GM21528 (cell line): ENCODE results near the gene CLIC1.

ENCODE experiments used
- ATAC-seq: cut with Tn5 transposase; IDR thresholded peaks from one replicate; pipeline ENCODE4 v1.9.1; 2021; ENCODE audit warnings: mild to moderate bottlenecking, moderate library complexity; ENCODE audit not compliant: unreplicated experiment, low FRiP score

Gene CLIC1

DNA sequence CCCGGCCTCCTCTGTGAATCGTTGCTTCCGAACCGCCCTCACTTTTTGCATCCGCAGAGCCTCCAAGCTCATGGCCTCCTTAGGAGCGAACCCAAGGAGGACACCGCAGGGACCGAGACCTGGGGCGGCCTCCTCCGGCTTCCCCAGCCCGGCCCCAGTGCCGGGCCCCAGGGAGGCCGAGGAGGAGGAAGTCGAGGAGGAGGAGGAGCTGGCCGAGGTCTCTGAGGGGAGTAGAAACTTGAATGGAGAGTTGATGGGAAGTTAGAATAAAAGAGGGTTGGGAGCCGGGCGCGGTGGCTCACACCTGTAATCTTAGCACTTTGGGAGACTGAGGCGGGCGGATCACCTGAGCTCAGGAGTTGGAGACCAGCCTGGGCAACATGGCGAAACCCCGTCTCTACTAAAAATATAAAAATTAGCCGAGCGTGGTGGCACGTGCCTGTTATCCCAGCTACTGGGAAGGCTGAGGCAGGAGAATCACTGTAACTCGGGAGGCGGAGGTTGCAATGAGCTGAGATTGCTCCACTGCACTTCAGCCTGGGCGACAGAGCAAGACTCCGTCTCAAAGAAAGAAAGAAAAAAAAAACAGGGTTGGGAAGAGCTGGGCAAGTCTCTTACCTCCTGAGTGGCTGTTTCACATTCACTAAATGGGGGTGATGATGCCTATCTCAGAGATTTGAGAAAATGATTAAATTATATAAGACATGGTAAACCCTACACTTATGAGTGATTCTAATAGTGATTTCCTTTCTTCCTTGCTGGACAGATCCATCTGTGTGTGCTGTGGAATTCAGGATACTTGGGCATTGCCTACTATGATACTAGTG is 4.3 kb upstream of the CLIC1 start:
- no peak for ATAC-seq

DNA sequence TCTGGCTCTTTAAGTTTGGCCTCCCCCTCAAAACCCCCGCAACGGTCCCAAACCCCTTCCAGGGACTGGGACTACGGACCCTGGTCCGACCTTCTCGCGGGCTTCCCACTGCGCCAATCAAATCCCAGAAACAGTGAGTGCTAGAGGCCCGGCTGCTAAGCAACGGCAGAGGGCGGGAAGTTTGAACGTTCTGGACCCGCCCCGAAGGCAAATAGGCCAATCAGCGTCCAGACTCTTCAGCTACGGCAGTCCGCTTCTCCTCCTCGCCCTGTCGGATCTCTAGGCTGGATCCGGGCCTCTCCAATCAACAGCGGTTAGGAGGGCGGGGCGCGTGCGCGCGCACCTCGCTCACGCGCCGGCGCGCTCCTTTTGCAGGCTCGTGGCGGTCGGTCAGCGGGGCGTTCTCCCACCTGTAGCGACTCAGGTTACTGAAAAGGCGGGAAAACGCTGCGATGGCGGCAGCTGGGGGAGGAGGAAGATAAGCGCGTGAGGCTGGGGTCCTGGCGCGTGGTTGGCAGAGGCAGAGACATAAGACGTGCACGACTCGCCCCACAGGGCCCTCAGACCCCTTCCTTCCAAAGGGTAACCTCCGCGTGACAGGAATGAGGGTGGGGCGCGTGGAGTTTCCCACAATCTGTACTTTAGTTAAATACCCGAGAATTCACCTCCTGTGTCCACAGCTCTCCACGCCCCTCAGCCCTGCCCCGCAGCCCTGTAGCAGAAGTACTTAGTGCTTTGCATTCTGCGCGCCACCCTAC is 3.5 kb upstream of the CLIC1 start, which contains the start of gene MSH5:
Gene MSH5 (plus strand): TSS at position 367 of the 758 bp plus-strand sequence. CDS start 462 bp downstream, outside the sequence.
- peak; percentile 70 for ATAC-seq

- ATAC-seq = no peak
These were observed 2.0 kb upstream of the CLIC1 start for GRCh38 chr6:31737991-31738979.

GRCh38 chr6:31737315-31737990 is 1.1 kb upstream of the CLIC1 start:
- ATAC-seq = no peak

GRCh38 chr6:31736768-31737314 is 511 bp upstream of the CLIC1 start:
- ATAC-seq = no peak

GRCh38 chr6:31734821-31735406 is 1.4 kb downstream of the CLIC1 start:
- ATAC-seq = no peak

- no peak for ATAC-seq
These were observed 2.0 kb downstream of the CLIC1 start for GRCh38 chr6:31734247-31734820.

DNA sequence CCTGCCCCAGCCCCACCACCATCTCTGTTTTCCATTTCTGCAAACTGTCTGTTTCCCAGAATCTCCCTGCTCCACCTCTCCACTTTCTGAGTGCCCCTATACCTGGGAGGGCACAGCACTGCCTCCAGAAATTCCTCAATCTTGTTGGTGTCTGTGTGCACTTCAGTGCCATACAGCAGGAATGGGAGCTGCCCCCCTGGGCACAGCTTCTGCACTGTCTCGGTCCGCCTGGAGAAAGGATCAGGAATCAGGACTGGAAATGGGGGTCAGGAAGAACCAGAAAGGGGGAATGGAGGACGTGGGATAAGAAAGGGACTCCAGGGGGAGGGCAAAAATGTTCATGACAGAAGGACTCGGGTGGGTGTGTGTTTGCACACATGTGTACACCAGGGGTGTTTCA is 2.6 kb downstream of the CLIC1 start:
- no peak for ATAC-seq

DNA sequence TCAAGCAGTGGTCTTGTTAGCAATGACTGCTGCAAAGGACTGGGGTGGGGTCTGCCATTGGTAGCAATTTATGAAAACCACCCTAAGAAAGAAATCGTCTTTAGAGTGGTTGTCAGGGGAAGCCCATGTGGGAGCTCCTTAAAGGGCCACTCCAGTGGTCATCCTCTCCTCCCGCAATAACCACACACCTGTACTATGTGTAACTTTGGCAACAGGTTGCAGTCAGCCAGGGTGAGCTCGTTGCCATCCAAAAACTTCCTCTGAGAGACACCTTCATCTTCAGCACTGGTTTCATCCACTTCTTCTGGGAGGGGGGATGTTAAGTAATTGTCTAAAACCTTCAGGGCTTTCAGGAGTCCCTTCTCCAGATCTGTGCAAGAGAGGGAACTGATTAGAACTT is 4.3 kb downstream of the CLIC1 start:
- no peak for ATAC-seq

DNA sequence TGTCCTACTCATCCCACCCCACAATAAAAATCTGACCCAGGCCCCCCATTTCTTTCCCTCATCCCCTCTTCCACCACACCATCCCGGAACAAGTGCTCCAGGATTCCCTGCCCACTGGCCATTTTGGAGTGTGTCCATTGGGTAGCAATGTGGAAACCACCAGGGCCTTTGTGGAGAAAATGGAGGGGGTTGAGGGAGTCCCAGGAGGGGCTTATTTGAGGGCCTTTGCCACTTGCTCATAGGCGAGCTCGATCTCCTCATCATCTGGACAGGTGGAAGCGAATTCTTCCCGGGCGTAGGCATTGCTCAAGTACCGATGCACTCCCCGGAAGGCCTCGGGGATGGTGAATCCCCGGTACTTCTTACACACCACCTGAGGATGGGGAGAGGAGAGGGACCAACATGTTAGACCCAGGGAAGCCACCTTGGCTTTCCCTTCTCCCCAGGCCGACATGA is 5.7 kb downstream of the CLIC1 start:
- ATAC-seq = no peak

DNA sequence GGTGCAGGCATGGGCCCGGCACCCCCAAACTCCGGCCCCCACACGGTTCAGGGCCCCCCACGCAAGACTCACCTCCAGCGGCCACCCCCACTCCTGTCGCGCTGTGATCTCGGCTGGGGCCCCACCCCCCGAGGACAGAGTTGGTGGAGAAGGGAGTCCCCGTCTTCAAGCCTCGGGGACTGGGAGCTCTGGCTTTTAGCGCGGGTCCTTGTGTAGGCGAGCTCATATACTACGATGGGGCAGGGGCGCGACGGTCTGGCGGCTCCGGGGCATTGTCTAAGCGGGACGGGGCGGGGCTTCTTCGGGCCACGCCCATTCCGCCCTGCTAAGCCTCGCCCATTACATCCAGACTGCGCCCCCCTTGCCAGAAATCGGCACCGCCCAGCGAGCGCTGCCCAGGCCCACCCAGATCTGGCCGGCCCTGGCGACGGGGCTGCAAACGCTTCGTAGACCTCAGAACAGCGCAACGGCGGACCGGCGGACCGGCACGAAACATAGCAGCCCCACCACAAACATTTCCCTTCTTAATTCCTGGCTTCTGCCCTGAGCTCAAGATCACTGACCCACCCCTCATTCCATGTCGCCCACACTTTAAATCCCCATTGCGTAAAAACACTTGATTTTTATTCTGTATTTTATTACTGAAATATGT is 6.2 kb downstream of the CLIC1 start:
- ATAC-seq = no peak

- ATAC-seq = no peak
These were observed 6.8 kb downstream of the CLIC1 start for GRCh38 chr6:31729515-31729978.

DNA sequence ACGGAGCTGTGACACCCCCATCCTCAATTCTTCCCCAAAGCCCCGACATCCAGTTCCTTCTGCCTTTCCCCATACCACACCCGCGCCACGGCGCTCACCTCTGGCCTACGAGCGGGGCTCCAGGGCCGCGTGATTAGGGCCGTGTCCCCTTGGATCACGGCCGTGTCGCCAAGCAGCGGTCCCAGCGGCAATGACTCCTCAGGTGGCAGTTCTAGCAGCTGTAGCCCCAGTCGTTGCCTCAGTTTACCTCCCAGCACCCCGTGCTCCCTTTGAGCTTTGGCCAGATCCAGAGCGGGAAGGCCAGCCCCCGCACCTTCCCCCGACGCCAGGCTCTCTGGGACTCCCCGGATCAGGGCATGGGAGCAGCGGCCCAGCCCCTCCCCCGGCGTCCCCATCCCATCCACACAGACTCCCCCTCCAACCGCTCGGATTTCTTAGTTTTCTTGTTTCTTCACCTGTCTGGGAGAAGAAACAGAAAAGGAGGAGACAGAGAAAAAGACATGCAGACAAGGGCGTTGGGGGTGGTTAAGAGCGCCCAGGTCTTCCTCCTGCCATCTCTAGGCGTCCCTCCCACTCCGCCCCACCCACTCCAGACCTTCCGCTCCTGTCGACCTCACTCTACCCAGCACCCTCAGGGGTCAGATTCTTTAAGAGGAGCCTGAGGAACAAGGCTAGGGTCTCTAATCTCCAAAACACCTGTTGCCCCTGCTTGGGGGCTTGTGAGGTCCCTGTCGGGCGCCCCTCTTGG is 7.4 kb downstream of the CLIC1 start, which contains the start of gene DDAH2:
Gene DDAH2 (minus strand): TSS at position 533 of the 748 bp plus-strand sequence. CDS start 138 bp downstream, at position 395.
- no peak for ATAC-seq

DNA sequence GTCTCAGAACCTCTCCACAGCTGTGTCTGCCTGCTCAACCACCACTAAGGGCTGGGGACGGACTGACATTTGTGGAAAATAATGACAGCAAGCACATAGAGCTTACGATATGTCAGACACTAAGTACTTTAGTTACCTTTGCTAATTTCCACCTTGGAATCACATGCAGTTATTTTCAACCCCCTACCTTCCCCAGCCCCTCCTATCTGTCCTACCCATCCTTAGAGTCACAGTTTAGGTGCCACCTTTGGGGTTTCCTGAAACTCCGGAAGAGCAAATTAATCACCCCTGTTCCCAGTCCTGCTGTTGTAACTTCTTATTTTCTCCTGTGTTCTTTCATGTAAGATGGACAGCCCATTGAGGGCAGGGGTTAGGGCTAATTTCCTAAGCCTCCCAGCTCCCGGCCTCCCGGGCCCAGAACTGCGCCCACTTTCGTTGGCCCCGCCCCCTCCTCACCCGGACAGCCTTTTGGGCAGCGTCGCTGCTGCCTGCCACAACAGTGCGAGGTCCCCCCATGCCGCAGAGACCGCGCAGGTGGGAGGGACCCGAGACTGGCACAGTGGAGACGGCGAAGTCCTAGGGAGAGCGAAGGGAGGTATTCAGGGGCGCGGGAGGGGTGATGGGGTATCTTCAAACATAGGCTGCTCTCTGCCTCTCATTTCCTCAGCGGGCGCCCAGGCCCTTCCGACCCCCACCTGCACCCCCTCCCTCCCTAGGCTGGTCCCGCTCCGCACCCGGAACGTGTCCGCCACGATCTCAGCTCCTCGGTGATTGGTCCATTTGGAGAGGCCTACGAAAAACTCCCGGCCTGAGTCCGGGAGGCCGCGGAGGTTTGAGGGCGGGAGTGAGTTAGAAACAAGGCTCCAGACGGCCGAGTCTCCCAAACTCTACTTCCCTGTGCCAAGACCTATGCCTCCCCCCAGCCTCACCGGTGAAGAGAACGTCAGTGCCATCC is 8.3 kb downstream of the CLIC1 start:
- peak; percentile 9 for ATAC-seq

- peak; percentile 60 for ATAC-seq
These were observed 9.2 kb downstream of the CLIC1 start for GRCh38 chr6:31727034-31727716.
